Measurements from ENCODE around the gene THAP7.

THAP7 gene

GRCh38 chr22:20977019-20977418 is 24.9 kb downstream of the THAP7 start:
- Histone ChIP-seq H3K27ac (no peak overlapping the region), H3K36me3 (replicated peaks) (no peaks in the 10 kb centered on the region), H3K4me3 (ENCODE audit: low read depth, low read length) (no peak overlapping the region), H3K27me3 (replicated peaks) (peaks cover 2% of the 10 kb centered on the region)
- no peak for TF ChIP-seq CTCF (IDR thresholded peaks at IDR 0.05; ENCODE audit: low read depth, low read length, missing control alignments)
- DNase-seq, result no peak
- in situ Hi-C loops (cut with HindIII; ENCODE audit: low pct_ligation_motif_present, low sequenced_read_pairs), result no loop called here

- TF ChIP-seq CTCF (IDR thresholded peaks at IDR 0.05; ENCODE audit: low read depth, low read length, missing control alignments), result no peak
- H3K27me3 ChIP-seq (replicated peaks), result peaks cover 2% of the 10 kb centered on the region
Measured at GRCh38 chr22:20976291-20976877, 25.5 kb downstream of the THAP7 start.

GRCh38 chr22:20975541-20976290 is 26.2 kb downstream of the THAP7 start:
- in situ Hi-C loops (cut with HindIII; ENCODE audit: low pct_ligation_motif_present, low sequenced_read_pairs), result no loop called here
- Histone ChIP-seq H3K36me3 (replicated peaks) (no peaks in the 10 kb centered on the region), H3K27me3 (replicated peaks) (peaks cover 2% of the 10 kb centered on the region), H3K27ac (no peak overlapping the region), H3K4me3 (ENCODE audit: low read depth, low read length) (no peak overlapping the region)
- DNase-seq, result no peak
- no peak for TF ChIP-seq CTCF (IDR thresholded peaks at IDR 0.05; ENCODE audit: low read depth, low read length, missing control alignments)

More at GRCh38 chr22:20976291-20976877, 25.5 kb downstream of the THAP7 start:
- DNase-seq, result no peak
- no peak overlapping the region for H3K27ac ChIP-seq
- H3K4me3 ChIP-seq (ENCODE audit: low read depth, low read length), result no peak overlapping the region
- no peaks in the 10 kb centered on the region for H3K36me3 ChIP-seq (replicated peaks)
- in situ Hi-C loops (cut with HindIII; ENCODE audit: low pct_ligation_motif_present, low sequenced_read_pairs), result no loop called here

GRCh38 chr22:20974336-20974955 is 27.5 kb downstream of the THAP7 start:
- DNase-seq, result no peak
- no peak overlapping the region for H3K4me3 ChIP-seq (ENCODE audit: low read depth, low read length)
- in situ Hi-C loops (cut with HindIII; ENCODE audit: low pct_ligation_motif_present, low sequenced_read_pairs), result no loop called here
- no peak overlapping the region for H3K27ac ChIP-seq
- no peak for TF ChIP-seq CTCF (IDR thresholded peaks at IDR 0.05; ENCODE audit: low read depth, low read length, missing control alignments)
- peaks cover 2% of the 10 kb centered on the region for H3K27me3 ChIP-seq (replicated peaks)
- H3K36me3 ChIP-seq (replicated peaks), result no peaks in the 10 kb centered on the region

- no peak overlapping the region for H3K27ac ChIP-seq
- no peak overlapping the region for H3K4me3 ChIP-seq (ENCODE audit: low read depth, low read length)
- no peaks in the 10 kb centered on the region for H3K36me3 ChIP-seq (replicated peaks)
- no peak for TF ChIP-seq CTCF (IDR thresholded peaks at IDR 0.05; ENCODE audit: low read depth, low read length, missing control alignments)
- in situ Hi-C loops (cut with HindIII; ENCODE audit: low pct_ligation_motif_present, low sequenced_read_pairs), result no loop called here
- H3K27me3 ChIP-seq (replicated peaks), result peaks cover 2% of the 10 kb centered on the region
- DNase-seq, result no peak
Measured at GRCh38 chr22:20973634-20974286, 28.2 kb downstream of the THAP7 start.

Measured in brain microvascular endothelial cell (primary cell).